GF-D8 (cell line): ENCODE measurements around the gene MAP4K1.
A peak's percentile ranks its signal among the peaks of the same experiment; 100 is the strongest.

Experiments
- DNase-seq: peaks from one replicate; lab custom pipeline; 2025; lab: John Stamatoyannopoulos, UW

The MAP4K1 gene

DNA sequence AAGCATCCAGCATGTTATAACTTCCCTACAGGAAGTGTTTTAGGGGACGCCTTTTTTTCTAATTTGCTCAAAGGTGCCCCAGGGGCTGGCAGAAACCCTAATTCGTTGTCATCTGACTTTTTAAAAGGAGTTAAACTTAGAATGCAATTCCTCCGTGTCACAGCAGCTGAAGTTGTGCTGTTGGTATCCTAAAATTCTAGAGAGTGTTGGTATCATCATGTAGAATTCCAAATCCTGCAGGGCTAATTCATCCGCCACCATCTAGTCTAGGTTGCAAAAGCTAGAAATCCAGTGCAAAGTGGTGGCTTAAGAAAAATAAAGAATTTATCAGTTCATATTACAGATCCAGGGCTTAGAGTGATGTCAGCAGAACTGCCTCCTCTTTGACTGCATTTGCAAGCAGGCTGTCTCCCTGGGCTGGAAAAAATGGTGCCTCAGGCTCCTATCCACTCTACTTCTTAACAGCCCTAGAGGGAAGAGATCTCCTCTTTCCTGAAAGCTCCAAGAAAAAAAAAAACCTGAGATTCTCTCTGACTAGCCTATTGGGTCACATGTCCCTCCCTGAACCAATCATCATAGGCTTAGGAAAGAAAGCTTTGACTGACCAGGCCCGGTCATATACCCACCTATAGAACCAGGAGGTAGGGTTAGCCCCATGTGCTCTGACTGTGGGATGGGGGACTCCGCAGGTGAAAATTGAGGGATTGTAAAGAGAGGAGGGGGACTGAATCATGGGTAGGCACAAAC is 73.0 kb downstream of the MAP4K1 start:
- DNase-seq: peak; percentile 59

DNA sequence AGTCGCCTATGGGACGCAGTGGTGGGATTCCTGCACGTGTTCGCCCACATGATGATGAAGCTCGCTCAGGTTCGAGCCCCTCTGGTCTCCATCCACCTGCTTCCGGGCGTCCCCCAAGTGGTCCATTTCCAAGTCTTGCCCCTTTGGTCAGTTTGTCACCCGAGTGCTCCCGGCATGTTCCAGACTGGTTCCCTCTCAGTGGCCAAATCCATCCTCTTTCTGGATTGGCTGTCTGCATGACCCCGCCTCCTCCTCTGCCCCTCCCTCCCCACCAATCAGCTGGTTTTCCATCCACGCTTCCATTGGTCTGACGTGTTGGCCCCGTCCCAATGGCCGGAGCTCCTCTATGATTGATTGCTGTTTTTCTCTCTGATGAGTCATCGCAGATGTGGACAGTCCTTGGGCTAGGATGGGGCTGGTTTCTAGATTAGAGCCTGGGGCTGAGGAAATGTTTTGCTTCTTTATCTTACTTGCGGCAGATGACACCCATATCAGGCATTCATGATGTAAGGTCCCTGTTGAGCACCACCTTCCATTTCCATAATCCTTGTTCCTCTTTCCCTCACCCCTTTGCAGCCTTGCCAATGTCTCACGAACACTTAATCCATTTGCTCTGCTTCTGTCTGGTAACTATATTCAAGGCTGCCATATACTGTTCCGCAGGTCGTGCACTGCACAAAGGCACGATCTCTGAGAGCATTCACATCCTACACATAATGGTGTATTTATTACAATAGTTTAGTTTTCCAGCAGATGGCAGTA is 73.8 kb downstream of the MAP4K1 start:
- no peak for DNase-seq

DNA sequence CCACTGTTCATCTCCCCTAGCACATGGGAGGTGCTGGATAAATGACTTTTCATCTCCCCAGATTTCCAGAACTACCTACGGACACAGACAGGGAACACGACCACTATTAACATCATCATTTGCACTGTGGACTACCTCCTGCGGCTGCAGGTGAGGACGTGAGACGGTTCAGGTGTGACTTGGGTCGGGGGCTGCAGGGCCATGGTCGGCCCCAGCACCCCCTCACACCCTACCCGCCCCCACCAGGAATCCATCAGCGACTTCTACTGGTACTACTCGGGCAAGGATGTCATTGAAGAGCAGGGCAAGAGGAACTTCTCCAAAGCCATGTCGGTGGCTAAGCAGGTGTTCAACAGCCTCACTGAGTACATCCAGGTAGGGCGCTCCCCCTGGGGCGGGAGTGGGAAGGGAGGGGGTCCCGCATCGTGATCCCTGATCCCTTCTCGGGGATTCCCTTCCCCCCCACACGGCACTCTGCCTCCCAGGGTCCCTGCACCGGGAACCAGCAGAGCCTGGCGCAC is 74.4 kb downstream of the MAP4K1 start:
- DNase-seq: no peak

DNA sequence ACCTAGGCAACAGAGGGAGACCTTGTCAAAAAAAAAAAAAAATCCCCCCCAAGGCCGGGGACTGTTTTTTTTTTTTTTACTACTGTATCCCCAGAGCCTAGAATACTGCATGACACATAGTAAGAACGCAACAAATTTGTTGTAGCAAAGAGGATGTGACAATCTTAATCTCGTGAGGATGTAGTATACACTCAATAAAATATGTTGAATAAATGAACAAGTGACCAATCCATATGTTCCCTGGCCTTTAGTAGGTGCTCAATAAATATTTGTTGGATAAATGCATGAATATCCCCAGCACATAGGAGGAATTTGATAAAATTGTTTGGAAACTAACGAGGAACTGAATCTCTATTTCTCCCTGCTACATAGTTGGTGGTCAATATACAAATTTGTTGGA is 75.7 kb downstream of the MAP4K1 start:
- DNase-seq: no peak

DNA sequence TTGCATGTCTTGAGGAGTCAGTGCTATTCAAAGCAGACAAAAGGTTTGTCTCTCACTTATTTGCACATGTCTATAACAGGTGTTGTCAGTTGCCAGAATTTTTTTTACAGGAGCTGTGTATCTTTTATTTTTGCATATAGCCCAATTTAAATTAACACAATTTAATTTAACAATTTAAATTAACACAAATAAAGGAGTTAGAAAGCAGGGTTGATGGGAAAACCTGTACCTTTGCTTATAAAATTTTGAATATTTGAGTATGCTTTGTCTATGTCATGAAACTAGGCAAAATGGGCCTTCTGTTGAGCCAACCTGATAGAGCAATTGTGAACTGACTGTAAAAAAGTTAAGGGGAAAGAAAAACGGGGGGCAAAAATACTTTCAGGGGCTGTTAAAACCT is 78.0 kb downstream of the MAP4K1 start:
- DNase-seq: no peak

DNA sequence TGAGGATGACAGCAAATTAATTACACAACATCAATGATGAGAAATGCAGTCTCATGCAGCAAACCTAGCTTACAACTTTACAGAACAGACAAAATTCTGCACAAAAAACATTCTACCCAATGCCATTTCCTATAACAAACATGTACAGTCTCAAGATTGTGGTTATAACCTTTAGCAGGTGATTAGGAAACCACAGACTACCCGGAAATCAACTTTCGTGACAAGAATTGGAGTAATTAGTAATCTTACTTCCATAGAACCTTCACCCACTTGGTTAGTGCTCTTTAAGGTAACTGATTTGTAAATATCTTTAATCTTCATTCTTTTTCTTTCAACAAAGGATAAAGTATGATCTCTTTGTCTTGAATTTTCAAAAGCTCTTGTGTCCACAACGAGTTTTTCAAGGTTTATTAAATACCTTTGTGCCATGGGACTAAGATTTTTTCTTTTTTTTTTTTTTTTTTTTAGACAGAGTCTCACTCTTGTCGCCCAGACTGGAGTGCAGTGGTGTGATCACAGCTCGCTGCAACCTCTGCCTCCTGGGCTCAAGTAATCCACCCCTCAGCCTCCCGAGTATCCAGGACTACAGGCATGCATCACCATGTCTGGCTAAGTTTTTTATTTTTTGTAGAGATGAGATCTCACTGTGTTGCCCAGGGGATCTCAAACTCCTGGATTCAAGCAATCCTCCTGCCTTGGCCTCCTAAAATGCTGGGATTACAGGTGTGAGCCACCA is 78.8 kb downstream of the MAP4K1 start:
- no peak for DNase-seq

DNA sequence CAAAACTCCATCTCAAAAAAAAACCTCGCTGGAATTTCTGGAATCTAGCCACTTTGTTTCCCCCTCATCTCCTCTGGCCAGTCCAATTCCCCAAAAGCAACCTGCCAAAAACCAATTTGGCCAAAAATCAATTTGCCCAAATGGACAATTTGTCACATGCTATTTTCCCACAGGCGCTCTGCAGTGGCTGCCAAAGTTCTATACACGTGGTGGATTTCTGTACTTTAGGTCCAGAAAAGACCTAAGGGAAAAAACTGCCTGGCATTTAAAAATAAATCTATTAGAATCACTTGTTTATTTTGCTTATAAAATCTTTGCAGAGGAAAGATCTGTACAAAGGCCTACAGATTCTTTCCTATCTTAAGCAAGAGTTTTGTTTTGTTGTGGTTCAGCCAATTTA is 79.4 kb downstream of the MAP4K1 start:
- no peak for DNase-seq
